Choroid plexus epithelial cell (primary cell): Measurements from ENCODE around the gene RMC1.
A peak's percentile ranks its signal among the peaks of the same experiment; 100 is the strongest.
"Not testable (repeated sequence)": the region's sequence is repeated elsewhere in the genome, so short reads cannot be mapped to it uniquely, and the experiment has no call there.

Source experiments
- DNase-seq: peaks from one replicate; pipeline ENCODE4 v3.0.0-alpha.2; 2010; ENCODE audit warnings: low read depth
- H3K4me3 ChIP-seq: 2 replicates; pipeline ENCODE4 v1.5.1; 2011; ENCODE audit warnings: low read depth, mild to moderate bottlenecking, control low read depth, low read length, moderate library complexity
- CTCF ChIP-seq: conservative IDR thresholded peaks from 2 replicates; pipeline ENCODE4 v1.5.1; 2011; ENCODE audit warnings: low read depth, mild to moderate bottlenecking, control low read depth, inconsistent platforms, low read length, moderate library complexity

The RMC1 gene

GRCh38 chr18:23574611-23575308 is 71.4 kb downstream of the RMC1 start:
- TF ChIP-seq CTCF, result no peak
- no peak overlapping the region for H3K4me3 ChIP-seq
- no peak for DNase-seq

DNA sequence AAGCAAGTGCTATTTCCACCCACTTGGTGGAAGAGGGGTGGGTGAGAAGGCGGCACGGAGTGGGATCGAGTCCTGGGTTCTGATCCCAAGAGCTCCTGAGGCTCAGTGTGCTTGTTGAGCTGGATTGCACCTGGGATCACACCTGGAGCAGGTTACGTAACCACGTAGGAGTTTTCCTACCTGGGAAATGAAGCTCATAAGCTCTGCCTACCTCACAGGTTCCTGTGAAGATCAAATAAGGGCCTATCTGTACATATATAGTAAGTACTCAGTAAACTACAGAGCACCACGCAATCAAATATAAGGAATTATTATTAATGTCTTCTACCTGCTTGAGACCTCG is 72.0 kb downstream of the RMC1 start:
- DNase-seq, result no peak
- no peak for TF ChIP-seq CTCF

DNA sequence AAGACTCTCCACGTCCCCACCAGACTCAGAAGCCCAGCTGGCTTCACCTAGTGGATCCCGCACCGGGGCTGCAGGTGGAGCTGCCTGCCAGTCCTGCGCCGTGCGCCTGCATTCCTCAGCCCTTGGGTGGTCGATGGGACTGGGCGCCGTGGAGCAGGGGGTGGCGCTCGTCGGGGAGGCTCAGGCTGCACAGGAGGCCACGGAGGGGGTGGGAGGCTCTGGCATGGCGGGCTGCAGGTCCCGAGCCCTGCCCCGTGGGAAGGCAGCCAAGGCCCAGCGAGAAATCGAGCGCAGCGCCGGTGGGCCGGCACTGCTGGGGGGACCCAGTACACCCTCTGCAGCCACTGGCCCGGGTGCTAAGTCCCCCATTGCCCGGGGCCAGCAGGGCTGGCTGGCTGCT is 74.2 kb downstream of the RMC1 start:
- DNase-seq, H3K4me3 ChIP-seq: not testable (repeated sequence)

More for the DNA sequence above, 72.0 kb downstream of the RMC1 start:
- H3K4me3 ChIP-seq, result no peak overlapping the region

DNA sequence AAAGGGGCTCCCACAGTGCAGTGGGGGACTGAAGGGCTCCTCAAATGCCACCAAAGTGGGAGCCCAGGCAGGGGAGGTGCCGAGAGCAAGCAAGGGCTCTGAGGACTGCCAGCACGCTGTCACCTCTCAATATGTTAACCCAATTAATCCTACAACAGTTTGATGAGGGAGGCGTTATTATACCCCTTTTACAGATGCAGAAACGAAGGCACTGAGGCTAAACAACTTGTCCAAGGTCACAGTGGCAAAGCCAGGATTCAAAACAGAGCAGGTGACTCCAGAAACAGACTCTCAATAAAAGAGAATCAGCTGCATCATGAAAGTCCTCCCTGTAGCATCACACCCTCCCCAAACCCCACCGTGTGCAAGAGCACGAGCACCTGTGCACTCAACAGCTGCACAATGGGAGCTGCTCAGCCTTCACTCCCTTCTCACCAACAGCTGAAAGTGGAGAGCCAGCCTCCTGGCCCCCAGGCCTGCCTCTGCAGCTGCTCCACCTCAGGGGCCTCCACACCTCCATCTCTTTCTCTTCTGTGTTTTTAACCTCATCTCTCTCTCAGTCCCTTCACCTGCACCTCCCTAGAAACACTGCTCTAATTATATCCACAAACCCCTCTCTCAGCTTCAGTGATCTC is 74.9 kb downstream of the RMC1 start:
- H3K4me3 ChIP-seq, result no peak overlapping the region
- no peak for DNase-seq
- no peak for TF ChIP-seq CTCF

DNA sequence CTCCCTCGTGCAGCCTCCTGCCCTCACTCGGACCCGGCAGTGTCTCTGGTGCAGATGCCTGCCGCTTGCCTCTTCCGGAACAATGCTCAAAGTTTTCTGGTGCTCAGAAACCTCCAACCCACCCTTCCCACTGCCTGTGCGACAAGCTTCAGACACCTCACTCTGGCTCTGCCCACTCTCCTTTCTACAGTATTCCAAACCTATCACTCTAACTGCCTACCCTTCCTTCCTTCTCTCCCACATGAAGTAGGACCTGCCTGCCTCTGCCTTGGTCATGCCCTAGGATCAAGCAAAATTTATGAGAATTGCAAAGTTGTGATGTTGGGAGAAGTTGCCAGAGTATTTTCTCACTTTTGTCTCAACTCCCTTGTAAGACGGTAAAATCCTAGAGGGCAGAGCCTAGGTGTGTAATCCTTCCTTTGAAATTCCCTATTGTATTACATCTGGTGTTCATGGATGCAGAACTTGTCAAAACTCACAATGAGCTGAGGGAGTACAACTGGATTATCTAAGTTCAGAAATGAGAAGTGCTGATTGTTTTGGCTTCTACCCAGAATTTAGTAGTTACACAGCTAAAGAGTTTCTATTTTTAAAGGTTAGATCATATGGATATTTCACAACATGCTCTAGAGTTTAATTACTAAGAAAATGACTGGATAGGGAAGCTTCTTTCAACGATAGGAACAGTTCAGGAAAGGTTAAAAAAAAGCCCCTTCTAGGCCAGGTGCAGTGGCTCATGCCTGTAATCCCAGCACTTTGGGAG is 75.8 kb downstream of the RMC1 start:
- no peak for TF ChIP-seq CTCF
- no peak overlapping the region for H3K4me3 ChIP-seq
- DNase-seq, result peak; percentile 71

GRCh38 chr18:23580677-23581367 is 77.5 kb downstream of the RMC1 start:
- DNase-seq, result peak; percentile 59
- TF ChIP-seq CTCF, result no peak
- no peak overlapping the region for H3K4me3 ChIP-seq
